ENCODE results near the gene NACAD. TPM values are rescaled to one million over a fixed set of nuclear protein-coding genes. Genes with fewer than 3 reads are reported as not detected.

Gene NACAD, protein sequence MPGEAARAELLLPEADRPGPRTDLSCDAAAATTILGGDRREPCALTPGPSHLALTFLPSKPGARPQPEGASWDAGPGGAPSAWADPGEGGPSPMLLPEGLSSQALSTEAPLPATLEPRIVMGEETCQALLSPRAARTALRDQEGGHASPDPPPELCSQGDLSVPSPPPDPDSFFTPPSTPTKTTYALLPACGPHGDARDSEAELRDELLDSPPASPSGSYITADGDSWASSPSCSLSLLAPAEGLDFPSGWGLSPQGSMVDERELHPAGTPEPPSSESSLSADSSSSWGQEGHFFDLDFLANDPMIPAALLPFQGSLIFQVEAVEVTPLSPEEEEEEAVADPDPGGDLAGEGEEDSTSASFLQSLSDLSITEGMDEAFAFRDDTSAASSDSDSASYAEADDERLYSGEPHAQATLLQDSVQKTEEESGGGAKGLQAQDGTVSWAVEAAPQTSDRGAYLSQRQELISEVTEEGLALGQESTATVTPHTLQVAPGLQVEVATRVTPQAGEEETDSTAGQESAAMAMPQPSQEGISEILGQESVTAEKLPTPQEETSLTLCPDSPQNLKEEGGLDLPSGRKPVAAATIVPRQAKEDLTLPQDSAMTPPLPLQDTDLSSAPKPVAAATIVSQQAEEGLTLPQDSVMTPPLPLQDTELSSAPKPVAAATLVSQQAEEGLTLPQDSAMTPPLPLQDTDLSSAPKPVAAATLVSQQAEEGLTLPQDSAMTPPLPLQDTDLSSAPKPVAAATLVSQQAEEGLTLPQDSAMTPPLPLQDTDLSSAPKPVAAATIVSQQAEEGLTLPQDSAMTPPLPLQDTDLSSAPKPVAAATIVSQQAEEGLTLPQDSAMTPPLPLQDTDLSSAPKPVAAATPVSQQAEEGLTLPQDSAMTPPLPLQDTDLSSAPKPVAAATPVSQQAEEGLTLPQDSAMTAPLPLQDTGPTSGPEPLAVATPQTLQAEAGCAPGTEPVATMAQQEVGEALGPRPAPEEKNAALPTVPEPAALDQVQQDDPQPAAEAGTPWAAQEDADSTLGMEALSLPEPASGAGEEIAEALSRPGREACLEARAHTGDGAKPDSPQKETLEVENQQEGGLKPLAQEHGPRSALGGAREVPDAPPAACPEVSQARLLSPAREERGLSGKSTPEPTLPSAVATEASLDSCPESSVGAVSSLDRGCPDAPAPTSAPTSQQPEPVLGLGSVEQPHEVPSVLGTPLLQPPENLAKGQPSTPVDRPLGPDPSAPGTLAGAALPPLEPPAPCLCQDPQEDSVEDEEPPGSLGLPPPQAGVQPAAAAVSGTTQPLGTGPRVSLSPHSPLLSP (N-terminal part only)
- total RNA-seq (1.2 and 1.4 TPM in 2 replicates), polyA plus RNA-seq (2.0 and 3.9 TPM in 2 replicates)

DNA sequence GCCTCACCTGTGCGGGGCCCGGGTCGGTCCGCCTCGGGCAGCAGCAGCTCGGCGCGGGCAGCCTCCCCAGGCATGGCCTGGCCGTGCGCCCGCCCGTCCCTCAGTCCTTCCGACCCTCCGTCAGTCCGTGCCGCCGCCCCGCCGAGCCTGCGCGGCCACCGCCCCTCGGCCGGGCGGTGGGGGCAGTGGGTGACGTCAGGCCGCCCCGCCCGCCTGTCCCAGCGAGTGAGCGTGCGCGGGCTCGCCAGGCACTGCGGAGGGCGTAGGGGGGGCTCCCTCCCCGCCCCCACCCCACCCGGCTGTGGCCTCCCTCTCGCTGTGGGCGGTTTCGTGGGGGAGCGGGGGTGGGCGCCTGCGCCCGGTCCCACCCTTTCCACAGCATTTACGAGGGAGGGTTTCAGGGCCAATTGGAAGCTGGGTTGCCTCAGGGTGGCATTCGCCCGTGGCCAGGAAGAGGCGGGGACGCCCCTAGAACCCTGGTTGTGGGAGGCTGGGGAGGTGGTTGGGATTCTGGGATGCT, at the start of gene NACAD:
Gene NACAD (minus strand): TSS at position 149 of the 520 bp plus-strand sequence. CDS start 75 bp downstream, at position 74.
- Histone ChIP-seq H3K27ac (no peak within 1 kb of the TSS), H4K20me1 (ENCODE audit: insufficient read depth, poor library complexity, severe bottlenecking) (no peaks in the 10 kb centered on the region), H3K9me3 (ENCODE audit: low read depth) (no peaks in the 10 kb centered on the region), H3K4me3 (peak within 1 kb of the TSS; percentile 90), H3K79me2 (no peaks in the 10 kb centered on the region), H3K4me2 (peak within 1 kb of the TSS; percentile 97), H3K36me3 (replicated peaks; ENCODE audit: insufficient read depth, low read depth) (no peaks in the 10 kb centered on the region), H3K27me3 (no peaks in the 10 kb centered on the region), H2AFZ (peak within 1 kb of the TSS; percentile 76), H3K9me2 (replicated peaks; ENCODE audit: insufficient read depth) (no peaks in the 10 kb centered on the region), H3K4me1 (ENCODE audit: insufficient read depth) (peaks cover 2% of the 10 kb centered on the region)
- TF ChIP-seq, protein P1, sequence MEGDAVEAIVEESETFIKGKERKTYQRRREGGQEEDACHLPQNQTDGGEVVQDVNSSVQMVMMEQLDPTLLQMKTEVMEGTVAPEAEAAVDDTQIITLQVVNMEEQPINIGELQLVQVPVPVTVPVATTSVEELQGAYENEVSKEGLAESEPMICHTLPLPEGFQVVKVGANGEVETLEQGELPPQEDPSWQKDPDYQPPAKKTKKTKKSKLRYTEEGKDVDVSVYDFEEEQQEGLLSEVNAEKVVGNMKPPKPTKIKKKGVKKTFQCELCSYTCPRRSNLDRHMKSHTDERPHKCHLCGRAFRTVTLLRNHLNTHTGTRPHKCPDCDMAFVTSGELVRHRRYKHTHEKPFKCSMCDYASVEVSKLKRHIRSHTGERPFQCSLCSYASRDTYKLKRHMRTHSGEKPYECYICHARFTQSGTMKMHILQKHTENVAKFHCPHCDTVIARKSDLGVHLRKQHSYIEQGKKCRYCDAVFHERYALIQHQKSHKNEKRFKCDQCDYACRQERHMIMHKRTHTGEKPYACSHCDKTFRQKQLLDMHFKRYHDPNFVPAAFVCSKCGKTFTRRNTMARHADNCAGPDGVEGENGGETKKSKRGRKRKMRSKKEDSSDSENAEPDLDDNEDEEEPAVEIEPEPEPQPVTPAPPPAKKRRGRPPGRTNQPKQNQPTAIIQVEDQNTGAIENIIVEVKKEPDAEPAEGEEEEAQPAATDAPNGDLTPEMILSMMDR (IDR thresholded peaks at IDR 0.05; ENCODE audit: poor library complexity), result no peak
- TF ChIP-seq EZH2phosphoT487 (IDR thresholded peaks at IDR 0.05; ENCODE audit: low read depth, severe bottlenecking, unreplicated experiment) (no peak), EZH2 (IDR thresholded peaks at IDR 0.05; ENCODE audit: borderline replicate concordance) (no peak)
- 4% methylated on average over 3 of the region's 50 CpGs for WGBS (ENCODE audit: low lambda C conversion rate, missing lambda C conversion rate)
- peak; percentile 65 for DNase-seq (ENCODE audit: low spot score)

DNA sequence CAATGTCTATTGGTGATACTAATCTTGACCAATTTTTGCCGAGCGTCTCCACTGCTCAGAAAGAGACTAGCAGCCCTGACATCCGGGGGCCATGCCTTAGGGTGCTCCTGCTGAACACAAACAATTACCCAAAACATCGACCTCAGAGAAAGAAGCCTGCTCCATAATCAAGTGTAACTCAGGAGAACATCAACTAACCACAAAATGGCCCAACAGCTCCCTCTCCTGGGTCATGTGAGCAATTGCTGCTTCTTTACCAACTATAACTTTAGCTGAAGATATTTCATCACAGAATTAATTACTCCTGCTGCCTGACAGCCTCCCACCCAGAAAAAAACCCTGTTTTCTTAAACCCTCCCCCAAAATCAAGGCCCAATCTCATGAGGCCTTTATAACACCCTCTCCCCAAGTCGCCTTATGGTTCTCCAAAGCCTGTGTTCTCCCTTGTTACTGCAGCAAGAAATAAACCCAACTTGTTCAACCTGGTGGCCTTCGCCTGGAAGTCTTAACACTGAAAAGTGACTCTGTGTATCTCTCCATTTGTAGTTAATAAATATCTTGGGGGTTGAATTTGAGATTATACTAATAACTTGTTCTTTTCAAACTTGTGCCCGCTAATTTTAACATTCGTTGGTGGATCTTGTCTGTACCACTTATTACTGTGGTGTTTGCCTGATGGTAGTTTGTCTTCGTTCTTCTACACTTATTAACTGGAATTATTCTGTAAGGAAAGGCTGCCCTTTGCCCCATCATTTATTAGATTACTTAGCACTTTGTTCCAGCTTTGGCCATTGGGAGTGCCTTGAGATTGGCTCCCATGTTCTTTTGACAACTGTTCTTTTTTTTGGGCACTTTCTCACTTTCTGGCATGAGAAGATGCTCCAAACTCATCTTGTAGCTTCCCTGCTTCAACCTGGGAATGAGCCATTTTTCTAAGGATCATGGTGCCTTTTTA, 47.6 kb upstream of the NACAD start:
- no peaks in the 10 kb centered on the region for H3K27me3 ChIP-seq
- H3K4me1 ChIP-seq (ENCODE audit: insufficient read depth), result no peaks in the 10 kb centered on the region
- H3K9me2 ChIP-seq (replicated peaks; ENCODE audit: insufficient read depth), result no peaks in the 10 kb centered on the region
- H2AFZ ChIP-seq, result no peak overlapping the region
- TF ChIP-seq EZH2phosphoT487 (IDR thresholded peaks at IDR 0.05; ENCODE audit: low read depth, severe bottlenecking, unreplicated experiment) (no peak), EZH2 (IDR thresholded peaks at IDR 0.05; ENCODE audit: borderline replicate concordance) (no peak)
- TF ChIP-seq, protein P1 (IDR thresholded peaks at IDR 0.05; ENCODE audit: poor library complexity), result peak; percentile 95
- no peak overlapping the region for H3K27ac ChIP-seq
- no peak overlapping the region for H3K4me3 ChIP-seq
- no peaks in the 10 kb centered on the region for H4K20me1 ChIP-seq (ENCODE audit: insufficient read depth, poor library complexity, severe bottlenecking)
- no peak overlapping the region for H3K4me2 ChIP-seq
- WGBS (ENCODE audit: low lambda C conversion rate, missing lambda C conversion rate), result 50% methylated on average over 9 of the region's 9 CpGs
- no peaks in the 10 kb centered on the region for H3K36me3 ChIP-seq (replicated peaks; ENCODE audit: insufficient read depth, low read depth)
- peak; percentile 83 for DNase-seq (ENCODE audit: low spot score)
- H3K79me2 ChIP-seq, result no peaks in the 10 kb centered on the region
- no peaks in the 10 kb centered on the region for H3K9me3 ChIP-seq (ENCODE audit: low read depth)
